Left lung (tissue), 10 donors: ENCODE data around the gene CDC40. TPM values are rescaled to one million over a fixed set of nuclear protein-coding genes. Genes with fewer than 3 reads are reported as not detected.
A peak's percentile ranks its signal among the peaks of the same experiment; 100 is the strongest.
"Not testable (repeated sequence)": the region's sequence is repeated elsewhere in the genome, so short reads cannot be mapped to it uniquely, and the experiment has no call there.

Source experiments
- ATAC-seq: fragments of 200-7000 bp; cut with Tn5 transposase; one replicate; pipeline ENCODE4 v1.9.1; 2020; ENCODE audit warnings: moderate library complexity
- DNase-seq, 4 donors: peaks; one replicate each; pipeline ENCODE4 v3.0.0-alpha.2; 2013 to 2020
- H3K27ac ChIP-seq, 2 donors: fragments of 200-600 bp; sonication (generic) in 1 of 2; one replicate each; pipeline versions ENCODE4 v1.5.0 to v1.8.0; 2020 to 2021
- H3K27me3 ChIP-seq, 2 donors: fragments of 200-600 bp; sonication (generic) in 1 of 2; one replicate each; pipeline versions ENCODE4 v1.5.0 to v1.8.0; 2020 to 2021
- H3K36me3 ChIP-seq, 2 donors: fragments of 200-600 bp; sonication (generic) in 1 of 2; one replicate each; pipeline versions ENCODE4 v1.5.0 to v1.8.0; 2020 to 2021
- H3K4me1 ChIP-seq, 2 donors: fragments of 200-600 bp; one replicate each; pipeline ENCODE4 v1.8.0; 2021
- H3K4me3 ChIP-seq, 2 donors: fragments of 200-600 bp; sonication (generic) in 1 of 2; one replicate each; pipeline versions ENCODE4 v1.5.0 to v1.8.0; 2020 to 2021; ENCODE audit warnings: mild to moderate bottlenecking in 1 of 2
- H3K9me3 ChIP-seq, 2 donors: fragments of 200-600 bp; sonication (generic) in 1 of 2; one replicate each; pipeline versions ENCODE4 v1.5.0 to v1.8.0; 2020 to 2021
- intact Hi-C, 2 donors: fragments of 100-400 bp; cut with DNase I; formaldehyde crosslinking; loops; one replicate each; pipeline versions ENCODE4 v1.11.2 to v1.14.2; 2022
- polyA plus RNA-seq, 6 donors: library from polyadenylated mRNA; unstranded; fragments of 120-200 nt; gene quantifications; one replicate each; pipeline ENCODE4 v1.2.1, GENCODE V29; 2013; ENCODE audit not compliant: insufficient read length in 6 of 6
- total RNA-seq, 2 donors: library from RNA; stranded (reverse); fragmentation: NEBNext Ultra II Directional; extraction: Animal tissue kit (Norgen Biotek cat#: 25700); gene quantifications; one replicate each; pipeline ENCODE4 v1.2.1, GENCODE V29; 2021
- TF ChIP-seq, protein P1 (sequence below), 2 donors: fragments of 200-600 bp; sonication (generic) in 1 of 2; IDR thresholded peaks; one replicate each; pipeline versions ENCODE4 v1.5.0 to v1.8.0; 2021; ENCODE audit warnings: antibody characterized with exemption in 2 of 2
- donor health status: DM: no; HTN: yes; CAD: no.
- donor health status: DM: no; HTN: no; CAD: no.

The CDC40 gene
- total and polyA plus RNA-seq, 8 donors, result 23.4 to 34.5 (median 28.8) TPM

DNA sequence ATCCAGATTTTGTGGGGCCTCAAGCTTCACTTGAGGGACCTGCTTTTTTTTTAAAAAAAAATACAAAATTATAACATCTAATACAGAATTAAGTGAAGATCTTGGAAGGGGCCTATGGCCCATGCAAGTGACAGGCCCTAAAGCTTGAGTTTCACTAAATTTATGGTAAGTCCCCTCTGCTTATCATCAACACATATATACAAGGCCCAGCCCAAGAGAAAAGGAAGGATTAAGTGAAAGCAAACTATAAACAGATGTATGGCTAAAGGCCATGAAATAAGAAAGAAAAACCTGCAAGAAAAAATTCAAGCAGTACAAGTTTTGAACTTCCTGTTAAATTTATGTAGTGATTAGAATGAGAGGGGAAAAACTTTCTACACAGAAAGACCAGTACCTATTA lies 86.8 kb downstream of the CDC40 start:
- intact Hi-C loops, result no loop called here
- ATAC-seq (no peak), DNase-seq (peak in 1 of 4 donors; percentile 4)
- TF ChIP-seq, protein P1, sequence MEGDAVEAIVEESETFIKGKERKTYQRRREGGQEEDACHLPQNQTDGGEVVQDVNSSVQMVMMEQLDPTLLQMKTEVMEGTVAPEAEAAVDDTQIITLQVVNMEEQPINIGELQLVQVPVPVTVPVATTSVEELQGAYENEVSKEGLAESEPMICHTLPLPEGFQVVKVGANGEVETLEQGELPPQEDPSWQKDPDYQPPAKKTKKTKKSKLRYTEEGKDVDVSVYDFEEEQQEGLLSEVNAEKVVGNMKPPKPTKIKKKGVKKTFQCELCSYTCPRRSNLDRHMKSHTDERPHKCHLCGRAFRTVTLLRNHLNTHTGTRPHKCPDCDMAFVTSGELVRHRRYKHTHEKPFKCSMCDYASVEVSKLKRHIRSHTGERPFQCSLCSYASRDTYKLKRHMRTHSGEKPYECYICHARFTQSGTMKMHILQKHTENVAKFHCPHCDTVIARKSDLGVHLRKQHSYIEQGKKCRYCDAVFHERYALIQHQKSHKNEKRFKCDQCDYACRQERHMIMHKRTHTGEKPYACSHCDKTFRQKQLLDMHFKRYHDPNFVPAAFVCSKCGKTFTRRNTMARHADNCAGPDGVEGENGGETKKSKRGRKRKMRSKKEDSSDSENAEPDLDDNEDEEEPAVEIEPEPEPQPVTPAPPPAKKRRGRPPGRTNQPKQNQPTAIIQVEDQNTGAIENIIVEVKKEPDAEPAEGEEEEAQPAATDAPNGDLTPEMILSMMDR (IDR thresholded peaks at IDR 0.05), result no peak
- Histone ChIP-seq H3K27ac (no peak overlapping the region), H3K9me3 (peaks cover 0 to 2% of the 10 kb centered on the region in 2 donors), H3K4me1 (no peaks in the 10 kb centered on the region), H3K36me3 (no peaks in the 10 kb centered on the region), H3K4me3 (no peak overlapping the region), H3K27me3 (no peaks in the 10 kb centered on the region)

DNA sequence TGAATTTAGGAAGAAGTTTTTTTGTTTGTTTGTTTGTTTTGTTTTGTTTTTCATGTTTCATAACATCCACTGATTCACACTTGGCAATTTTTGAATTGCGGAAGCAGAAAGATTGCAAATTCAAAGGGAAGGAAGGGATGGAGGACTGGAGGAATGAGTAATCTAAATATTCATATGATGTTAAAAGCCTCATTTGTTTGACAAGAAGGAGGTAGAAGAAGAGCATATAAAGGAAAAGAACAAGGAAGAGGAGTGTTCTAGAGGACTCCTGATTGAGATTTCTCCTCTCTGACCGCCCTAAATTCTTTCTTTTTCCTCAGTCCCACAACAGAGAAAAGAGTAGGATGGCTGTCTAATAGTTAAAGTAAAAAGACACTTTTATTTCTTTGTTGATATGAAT lies 89.4 kb downstream of the CDC40 start:
- H3K9me3 ChIP-seq, result no peaks in the 10 kb centered on the region
- no peaks in the 10 kb centered on the region for H3K36me3 ChIP-seq

DNA sequence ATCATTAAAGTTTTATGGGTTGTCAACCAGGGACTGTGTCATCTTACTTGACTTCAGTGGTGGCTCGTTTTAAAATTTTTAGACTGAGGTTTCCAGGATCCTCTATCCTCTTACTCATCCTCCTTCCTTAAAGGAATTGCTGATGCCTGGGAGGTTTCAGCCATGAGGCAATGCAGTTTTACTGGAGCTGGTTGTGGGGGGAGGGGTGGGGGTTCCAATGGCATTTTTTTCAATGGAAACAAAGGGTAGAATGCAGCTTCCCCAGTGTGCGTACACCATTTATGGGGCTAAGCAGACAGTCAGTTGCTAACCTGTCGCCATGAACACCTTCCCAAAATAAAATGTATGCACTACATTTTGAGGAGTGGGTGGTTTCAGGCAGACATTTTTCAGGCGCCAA lies 89.9 kb downstream of the CDC40 start:
- ATAC-seq (no peak), DNase-seq (no peak)
- Histone ChIP-seq H3K9me3 (no peaks in the 10 kb centered on the region), H3K27me3 (no peaks in the 10 kb centered on the region), H3K27ac (no peak overlapping the region), H3K36me3 (no peaks in the 10 kb centered on the region), H3K4me1 (no peaks in the 10 kb centered on the region), H3K4me3 (no peak overlapping the region)
- intact Hi-C loops, result no loop called here
- TF ChIP-seq, protein P1 (IDR thresholded peaks at IDR 0.05), result no peak

More for the DNA sequence above, 89.4 kb downstream of the CDC40 start:
- ATAC-seq, result no peak
- TF ChIP-seq, protein P1 (IDR thresholded peaks at IDR 0.05), result no peak
- Histone ChIP-seq H3K4me3 (no peak overlapping the region), H3K27me3 (no peaks in the 10 kb centered on the region), H3K27ac (no peak overlapping the region), H3K4me1 (no peaks in the 10 kb centered on the region)
- no peak for DNase-seq
- intact Hi-C loops, result no loop called here

DNA sequence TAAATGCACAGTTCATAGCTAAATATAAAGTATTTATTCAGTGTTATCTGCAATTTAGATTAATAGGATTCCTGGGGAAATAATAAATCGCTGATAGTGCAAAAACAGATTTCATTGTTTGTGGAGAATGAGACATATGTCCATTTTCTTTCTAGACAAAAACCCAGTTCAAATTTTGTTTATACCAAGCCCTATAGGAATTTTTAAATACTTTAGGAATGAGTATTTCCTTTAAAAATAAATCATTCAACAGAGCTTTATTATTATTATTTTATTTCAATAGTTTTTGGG lies 91.5 kb downstream of the CDC40 start:
- TF ChIP-seq, protein P1 (IDR thresholded peaks at IDR 0.05), result no peak
- ATAC-seq, result no peak
- Histone ChIP-seq H3K27ac (no peak overlapping the region), H3K4me1 (no peaks in the 10 kb centered on the region), H3K4me3 (no peak overlapping the region), H3K27me3 (no peaks in the 10 kb centered on the region), H3K36me3 (no peaks in the 10 kb centered on the region), H3K9me3 (no peaks in the 10 kb centered on the region)
- no peak for DNase-seq
- intact Hi-C loops, result no loop called here

DNA sequence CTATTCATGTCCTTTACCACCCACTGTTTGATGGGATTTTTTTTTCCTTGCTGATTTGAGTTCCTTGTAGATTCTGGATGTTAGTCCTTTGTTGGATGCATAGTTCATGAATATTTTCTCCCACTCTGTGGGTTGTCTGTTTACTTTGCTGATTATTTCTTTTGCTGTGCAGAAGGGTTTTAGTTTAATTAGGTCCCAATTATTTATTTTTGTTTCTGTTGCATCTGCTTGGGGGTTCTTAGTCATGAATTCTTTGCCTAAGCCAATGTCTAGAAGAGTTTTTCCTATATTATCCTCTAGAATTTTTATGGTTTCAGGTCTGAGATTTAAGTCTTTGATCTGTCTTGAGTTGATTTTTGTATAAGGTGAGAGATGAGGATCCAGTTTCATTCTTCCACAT lies 92.6 kb downstream of the CDC40 start:
- H3K4me3 ChIP-seq, H3K27me3 ChIP-seq, ATAC-seq, DNase-seq, H3K36me3 ChIP-seq, H3K9me3 ChIP-seq, intact Hi-C loops, H3K27ac ChIP-seq, H3K4me1 ChIP-seq: not testable (repeated sequence)

DNA sequence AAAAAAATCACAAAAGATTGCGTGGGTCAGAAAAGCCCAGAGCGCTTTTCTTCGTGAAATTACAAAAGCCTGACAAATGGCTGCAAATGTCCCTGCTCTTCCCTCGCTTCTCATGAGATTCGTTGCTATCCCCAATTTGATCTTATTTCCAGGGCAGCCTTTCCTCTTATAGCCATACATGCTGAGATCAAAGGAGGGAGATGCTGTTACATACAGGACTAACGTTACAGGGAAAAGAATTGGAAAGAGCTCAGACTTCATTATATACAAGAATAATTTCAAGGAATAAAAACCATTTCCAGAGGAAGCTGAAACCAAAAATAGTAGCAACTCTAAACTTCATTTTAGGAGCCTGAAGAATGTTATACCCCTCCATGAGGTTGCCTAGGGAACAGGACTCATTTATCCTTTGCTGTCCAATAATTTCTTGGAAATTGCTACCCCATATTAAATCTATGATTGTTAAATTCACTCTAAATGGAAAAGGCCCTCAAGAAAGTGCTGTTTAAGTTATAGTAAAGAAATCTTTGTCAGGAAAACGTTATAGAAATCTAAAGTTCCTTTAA lies 97.0 kb downstream of the CDC40 start:
- H3K27me3 ChIP-seq, result no peaks in the 10 kb centered on the region
- peaks cover 0 to 6% of the 10 kb centered on the region in 2 donors for H3K9me3 ChIP-seq
- H3K27ac ChIP-seq, result no peak overlapping the region
- DNase-seq (no peak), ATAC-seq (no peak)
- H3K4me3 ChIP-seq, result no peak overlapping the region
- H3K4me1 ChIP-seq, result no peaks in the 10 kb centered on the region
- intact Hi-C loops, result no loop called here
- H3K36me3 ChIP-seq, result no peaks in the 10 kb centered on the region
- TF ChIP-seq, protein P1 (IDR thresholded peaks at IDR 0.05), result no peak
